Heart right ventricle (tissue), 16 donors: ENCODE results near the gene JMJD4. TPM values are rescaled to one million over a fixed set of nuclear protein-coding genes. Genes with fewer than 3 reads are reported as not detected.
A peak's percentile ranks its signal among the peaks of the same experiment; 100 is the strongest.

Source experiments
- ATAC-seq, 8 donors: fragments of 200-7000 bp; cut with Tn5 transposase; one replicate each; pipeline ENCODE4 v1.9.1; 2020; ENCODE audit warnings: mild to moderate bottlenecking in 8 of 8, moderate library complexity in 8 of 8, moderate number of reproducible peaks in 1 of 8
- DNase-seq, 2 donors: peaks; one replicate each; pipeline ENCODE4 v3.0.0-alpha.2; 2020
- H3K27ac ChIP-seq, 10 donors: fragments of 200-600 bp; sonication (generic) in 2 of 10; one replicate each; pipeline versions ENCODE4 v1.5.0 to v1.8.0; 2020 to 2022; ENCODE audit warnings: mild to moderate bottlenecking in 3 of 10
- H3K27me3 ChIP-seq, 7 donors: fragments of 200-600 bp; one replicate each; pipeline ENCODE4 v1.8.0; 2021 to 2022; ENCODE audit warnings: mild to moderate bottlenecking in 2 of 7
- H3K36me3 ChIP-seq, 9 donors: fragments of 200-600 bp; sonication (generic) in 1 of 9; one replicate each; pipeline versions ENCODE4 v1.5.0 to v1.8.0; 2020 to 2022; ENCODE audit warnings: mild to moderate bottlenecking in 2 of 9
- H3K4me1 ChIP-seq, 9 donors: fragments of 200-600 bp; sonication (generic) in 1 of 9; one replicate each; pipeline versions ENCODE4 v1.5.0 to v1.8.0; 2020 to 2022; ENCODE audit warnings: mild to moderate bottlenecking in 4 of 9
- H3K4me3 ChIP-seq, 10 donors: fragments of 200-600 bp; sonication (generic) in 2 of 10; one replicate each; pipeline versions ENCODE4 v1.5.0 to v1.8.0; 2020 to 2022; ENCODE audit warnings: mild to moderate bottlenecking in 7 of 10, moderate library complexity in 2 of 10
- H3K9me3 ChIP-seq, 11 donors: fragments of 200-600 bp in 10 of 11; sonication (generic) in 2 of 11; one replicate each; pipeline versions ENCODE4 v1.5.0 to v1.8.0; 2013 to 2022; ENCODE audit warnings: mild to moderate bottlenecking in 2 of 11, control low read depth in 1 of 11, moderate library complexity in 1 of 11
- WGBS, 2 donors: extraction: QIAGEN DNeasy Blood & Tissue Kit; methylation state at CpG; one replicate each; pipeline ENCODE4 v1.1.7; 2013; ENCODE audit warnings: inconsistent platforms in 1 of 2; 5-methylcytosine and 5-hydroxymethylcytosine counted together
- intact Hi-C, 10 donors: fragments of 100-400 bp; cut with DNase I; formaldehyde crosslinking; loops; one replicate each; pipeline versions ENCODE4 v1.11.1 to v1.14.2; 2022
- polyA plus RNA-seq, 2 donors: library from polyadenylated mRNA; stranded (reverse); fragments of 200-250 nt; gene quantifications; one replicate each; pipeline ENCODE4 v1.2.3, GENCODE V29; 2013
- total RNA-seq, 10 donors: library from RNA; stranded (reverse); fragmentation: NEBNext Ultra II Directional in 3 of 10; extraction: Animal tissue kit (Norgen Biotek cat#: 25700) in 3 of 10; gene quantifications; one replicate each; pipeline versions ENCODE4 v1.2.1 to v1.2.4, GENCODE V29; 2021 to 2023
- TF ChIP-seq, protein P1 (sequence below), 9 donors: fragments of 200-600 bp; sonication (generic) in 2 of 9; IDR thresholded peaks; one replicate each; pipeline versions ENCODE4 v1.5.0 to v1.8.0; 2021 to 2022; ENCODE audit warnings: antibody characterized with exemption in 9 of 9, mild to moderate bottlenecking in 5 of 9, moderate library complexity in 1 of 9
- donor health status: Arrhythmogenic right ventricular cardiomyopathy.
- donor health status: ischemic (EF 13 %, LVEDD 7.1; RV severe dilation, severe dysfunction).
- donor health status: healthy with polysubstance abuse.
- donor health status: DM: no; HTN: yes; CAD: no.
- donor health status: DM: no; HTN: no; CAD: no.
- donor health status: ischemic (EF 25% LVEDD 6.9; RV normal size, moderate dysfunction).
- donor health status: ischemic (EF 25% LVEDD 5.7; RV mildly dilated, moderate dysfunction).
- donor health status: healthy.
- donor health status: DM: yes; HTN: yes; CAD: no.
- donor health status: Ischemic cardiomyopathy.
- donor health status: ischemic (EF 35%, LVEDD 5.7; RV mildly dilated, moderate dysfunction).
- donor health status: nonischemic (EF 11% LVEDD 7.7; RV severe dilation, severe dysfunction).
- donor health status: DM: yes; HTN: yes; CAD: no.
- donor health status: PGD.
- donor health status: ischemic (EF 29% LVEDD 5.4; RV normal size, mild dysfunction).
- donor health status: nonischemic (EF 23%, LVEDD 6.1; RV moderate dilation, normal function).

Gene JMJD4
- total and polyA plus RNA-seq, 12 donors = 7.6 to 13.4 (median 10.6) TPM

DNA sequence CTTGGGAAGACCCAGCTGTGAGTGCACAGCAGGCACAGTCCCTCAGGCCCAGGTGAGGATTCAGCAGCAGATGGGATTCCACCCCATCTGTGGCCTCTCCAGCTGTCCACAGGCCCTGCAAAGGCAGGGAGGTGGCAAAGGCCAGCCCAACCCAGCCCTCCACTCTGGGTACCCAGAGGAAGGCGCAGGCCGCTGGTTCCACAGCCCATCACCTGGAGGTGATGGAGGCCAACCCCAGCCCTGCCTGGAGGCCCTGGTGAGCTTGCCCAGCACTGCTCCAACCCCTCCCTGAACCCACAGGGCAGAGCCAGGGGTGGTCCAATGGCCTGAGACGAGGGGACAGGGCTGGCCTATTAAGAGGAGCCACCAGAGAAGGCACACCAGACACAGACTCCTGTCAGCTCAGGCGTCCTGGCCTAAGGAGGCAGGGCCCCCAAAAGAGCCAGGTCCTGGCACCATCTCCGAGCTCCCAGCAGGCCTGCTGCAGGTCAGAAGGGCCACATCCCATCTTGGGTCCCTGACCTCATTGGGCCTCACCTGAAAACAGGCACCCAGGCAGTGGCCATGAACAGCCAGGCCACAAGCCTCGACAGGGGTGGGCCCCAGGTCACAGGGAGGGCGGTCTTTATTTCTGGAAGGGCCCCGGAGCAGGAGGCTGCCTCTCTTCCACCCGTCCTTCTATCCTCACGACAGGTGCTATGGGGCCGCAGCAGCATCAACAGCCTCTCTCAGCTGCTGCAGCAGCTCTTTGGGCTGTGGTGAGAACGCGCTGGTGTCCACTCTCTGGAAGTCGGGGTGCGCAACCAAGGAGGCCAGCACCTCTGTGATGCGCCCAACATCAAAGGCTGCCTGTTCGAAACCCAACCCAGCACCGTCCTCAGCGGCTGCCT lies 3.2 kb downstream of the JMJD4 start:
- ATAC-seq (no peak), DNase-seq (no peak)
- WGBS, 2 donors = 93 to 94% methylated on average over 19 of the region's 19 CpGs
- TF ChIP-seq, protein P1, sequence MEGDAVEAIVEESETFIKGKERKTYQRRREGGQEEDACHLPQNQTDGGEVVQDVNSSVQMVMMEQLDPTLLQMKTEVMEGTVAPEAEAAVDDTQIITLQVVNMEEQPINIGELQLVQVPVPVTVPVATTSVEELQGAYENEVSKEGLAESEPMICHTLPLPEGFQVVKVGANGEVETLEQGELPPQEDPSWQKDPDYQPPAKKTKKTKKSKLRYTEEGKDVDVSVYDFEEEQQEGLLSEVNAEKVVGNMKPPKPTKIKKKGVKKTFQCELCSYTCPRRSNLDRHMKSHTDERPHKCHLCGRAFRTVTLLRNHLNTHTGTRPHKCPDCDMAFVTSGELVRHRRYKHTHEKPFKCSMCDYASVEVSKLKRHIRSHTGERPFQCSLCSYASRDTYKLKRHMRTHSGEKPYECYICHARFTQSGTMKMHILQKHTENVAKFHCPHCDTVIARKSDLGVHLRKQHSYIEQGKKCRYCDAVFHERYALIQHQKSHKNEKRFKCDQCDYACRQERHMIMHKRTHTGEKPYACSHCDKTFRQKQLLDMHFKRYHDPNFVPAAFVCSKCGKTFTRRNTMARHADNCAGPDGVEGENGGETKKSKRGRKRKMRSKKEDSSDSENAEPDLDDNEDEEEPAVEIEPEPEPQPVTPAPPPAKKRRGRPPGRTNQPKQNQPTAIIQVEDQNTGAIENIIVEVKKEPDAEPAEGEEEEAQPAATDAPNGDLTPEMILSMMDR (IDR thresholded peaks at IDR 0.05) = no peak
- peaks cover 0 to 9% (median 0%) of the 10 kb centered on the region in 7 donors for H3K27me3 ChIP-seq
- no peaks in the 10 kb centered on the region for H3K9me3 ChIP-seq
- intact Hi-C loops = loop anchor here in 4 of 10 donors (2.0 to 10.0 kb wide), 3 partner anchors 27 to 247 kb away; partner anchors contain the start of gene ZNF678 (in 3 of the 4)
- H3K36me3 ChIP-seq = peaks cover 0 to 32% (median 10%) of the 10 kb centered on the region in 9 donors
- no peak overlapping the region for H3K27ac ChIP-seq
- H3K4me3 ChIP-seq = no peak overlapping the region
- H3K4me1 ChIP-seq = peaks cover 16 to 63% (median 50%) of the 10 kb centered on the region in 9 donors

DNA sequence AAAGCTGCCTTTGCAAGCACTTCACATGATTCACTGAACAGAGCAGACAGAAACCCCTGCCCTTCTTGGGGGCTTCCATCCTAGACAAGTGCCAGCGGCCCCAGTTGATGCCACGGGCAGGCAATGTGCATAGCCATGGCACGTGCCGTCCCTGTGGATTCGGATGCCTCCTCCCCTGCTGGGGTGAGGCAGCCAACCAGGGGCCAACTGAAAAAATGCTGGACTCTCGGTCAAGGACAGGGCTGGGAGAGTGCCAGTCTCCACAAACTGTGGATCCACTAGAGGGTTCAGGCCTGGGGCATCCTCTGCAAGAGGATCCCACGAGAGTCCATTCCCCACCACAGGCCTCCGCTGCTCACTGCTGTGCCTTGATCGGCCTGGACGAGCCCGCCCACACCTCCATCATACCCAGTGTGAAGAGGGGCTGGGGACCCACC lies 3.8 kb downstream of the JMJD4 start:
- TF ChIP-seq, protein P1 (IDR thresholded peaks at IDR 0.05) = no peak
- DNase-seq (no peak), ATAC-seq (no peak)
- Histone ChIP-seq H3K4me1 (peaks cover 16 to 56% (median 43%) of the 10 kb centered on the region in 9 donors), H3K27ac (peak overlapping the region in 1 of 10 donors; percentile 82), H3K27me3 (peaks cover 0 to 9% (median 0%) of the 10 kb centered on the region in 7 donors), H3K9me3 (no peaks in the 10 kb centered on the region), H3K4me3 (no peak overlapping the region), H3K36me3 (peaks cover 0 to 32% (median 10%) of the 10 kb centered on the region in 9 donors)
- 84 to 85% methylated on average over 11 of the region's 11 CpGs for WGBS, 2 donors
- intact Hi-C loops = loop anchor here in 4 of 10 donors (2.0 to 10.0 kb wide), 3 partner anchors 28 to 246 kb away; partner anchors contain the start of gene ZNF678 (in 3 of the 4)

DNA sequence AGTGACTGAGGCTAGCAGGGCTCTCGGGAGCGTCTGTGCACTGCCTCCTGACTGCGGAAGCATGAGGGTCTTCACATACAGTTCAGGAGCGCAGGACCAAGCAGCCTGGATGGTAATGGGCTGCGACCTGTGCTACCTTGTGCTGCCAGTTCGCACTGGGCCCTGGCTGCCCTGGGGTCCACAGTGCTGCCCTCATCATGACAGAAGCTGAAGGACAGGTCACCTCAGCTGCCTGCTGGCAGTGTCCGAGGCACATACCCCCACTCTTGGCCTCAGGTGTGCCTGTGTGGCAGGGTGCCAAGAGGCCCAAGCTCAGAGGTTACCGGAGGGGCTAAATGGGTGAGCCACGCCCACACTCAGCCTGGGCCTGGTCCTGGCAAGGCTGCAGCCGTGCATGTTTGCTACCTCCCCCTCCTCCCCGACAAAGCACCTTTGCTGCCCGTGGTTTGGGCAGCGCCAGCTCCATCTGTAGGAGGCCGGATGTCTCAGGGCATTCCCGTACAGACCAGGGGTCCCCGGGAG lies 4.4 kb downstream of the JMJD4 start:
- DNase-seq (no peak), ATAC-seq (no peak)
- H3K27me3 ChIP-seq = peaks cover 0 to 9% (median 0%) of the 10 kb centered on the region in 7 donors
- H3K9me3 ChIP-seq = no peaks in the 10 kb centered on the region
- H3K4me1 ChIP-seq = peaks cover 14 to 51% (median 37%) of the 10 kb centered on the region in 9 donors
- TF ChIP-seq, protein P1 (IDR thresholded peaks at IDR 0.05) = peak in 1 of 9 donors; percentile 7
- no peak overlapping the region for H3K4me3 ChIP-seq
- peak overlapping the region in 4 of 10 donors; percentile 26 to 82 (median 35) for H3K27ac ChIP-seq
- peaks cover 0 to 32% (median 10%) of the 10 kb centered on the region in 9 donors for H3K36me3 ChIP-seq
- 73 to 74% methylated on average over 16 of the region's 16 CpGs for WGBS, 2 donors
- intact Hi-C loops = loop anchor here in 4 of 10 donors (2.0 to 10.0 kb wide), 3 partner anchors 28 to 246 kb away; partner anchors contain the start of gene ZNF678 (in 3 of the 4)
